GM21529 (cell line): ENCODE data around the gene HAUS8.
"Not testable (repeated sequence)": the region's sequence is repeated elsewhere in the genome, so short reads cannot be mapped to it uniquely, and the experiment has no call there.

ENCODE experiments used
- ATAC-seq: cut with Tn5 transposase; IDR thresholded peaks from one replicate; pipeline ENCODE4 v1.9.1; 2021; ENCODE audit not compliant: unreplicated experiment

The HAUS8 gene

DNA sequence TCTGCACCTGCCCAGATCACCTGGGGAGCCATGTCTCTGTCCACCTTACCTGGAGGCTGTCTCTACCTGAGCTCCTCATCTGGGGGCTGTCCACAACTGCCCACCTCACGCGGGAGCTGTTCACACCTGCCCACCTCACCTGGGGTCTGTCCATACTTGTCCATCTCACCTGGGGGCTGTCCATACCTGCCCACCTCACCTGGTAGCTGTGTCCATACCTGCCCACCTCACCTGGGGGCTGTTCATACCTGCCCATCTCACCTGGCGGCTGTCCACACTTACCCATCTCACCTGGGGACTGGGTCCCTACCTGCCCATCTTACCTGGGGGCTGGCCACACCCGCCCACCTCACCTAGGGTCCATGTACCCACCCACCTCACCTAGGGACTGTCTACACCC lies 38.6 kb downstream of the HAUS8 start:
- no peak for ATAC-seq

DNA sequence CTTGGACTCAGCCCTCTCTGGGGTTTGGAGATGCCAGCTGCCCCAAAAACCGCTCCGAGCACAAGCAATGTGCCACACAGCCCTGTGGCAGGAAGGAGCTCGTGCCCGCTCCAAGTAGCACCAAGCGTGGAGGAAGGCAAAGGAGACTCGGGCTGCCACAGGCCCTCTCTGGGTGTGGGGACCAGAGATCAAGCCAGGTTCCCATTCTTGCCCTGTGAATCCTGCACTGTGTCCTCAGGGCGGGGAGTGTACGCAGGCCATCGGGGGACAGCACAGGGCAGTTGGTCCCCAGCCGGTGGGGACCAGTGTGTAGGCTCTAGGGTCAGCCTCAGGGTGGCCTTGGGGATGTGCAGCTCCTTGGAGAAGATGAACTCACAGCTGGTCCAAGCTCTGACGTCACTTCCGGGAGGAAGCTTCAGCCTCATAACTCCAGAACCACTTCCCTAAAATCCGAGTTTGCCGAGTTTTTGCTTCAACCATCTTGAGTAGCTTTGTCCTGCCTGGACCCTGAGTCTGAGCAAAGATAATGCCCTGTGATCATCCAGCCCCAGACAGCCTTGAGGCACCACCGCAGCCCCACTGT lies 39.3 kb downstream of the HAUS8 start:
- ATAC-seq = no peak

GRCh38 chr19:17031741-17032140 lies 43.5 kb downstream of the HAUS8 start:
- no peak for ATAC-seq

DNA sequence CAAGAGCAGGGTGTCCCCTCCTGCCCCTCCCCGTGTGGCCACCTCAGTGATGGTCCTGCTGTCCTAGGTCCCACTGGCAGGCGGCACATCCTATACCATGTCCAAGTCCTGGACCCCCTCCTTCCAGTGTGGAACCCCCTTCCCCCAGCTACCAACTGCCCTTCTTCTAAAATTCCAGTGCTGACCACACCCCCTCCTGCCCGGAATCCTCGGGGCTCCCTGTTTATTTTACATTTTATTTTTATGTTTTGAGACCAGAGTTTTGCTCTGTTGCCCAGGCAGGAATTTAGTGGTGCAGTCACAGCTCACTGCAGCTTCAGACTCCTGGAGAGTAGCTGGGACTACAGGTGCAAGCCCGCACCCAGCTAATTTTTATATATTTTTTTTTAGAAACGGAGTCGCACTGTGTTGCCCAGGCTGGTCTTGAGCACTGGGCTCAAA lies 47.7 kb downstream of the HAUS8 start:
- ATAC-seq = no peak

DNA sequence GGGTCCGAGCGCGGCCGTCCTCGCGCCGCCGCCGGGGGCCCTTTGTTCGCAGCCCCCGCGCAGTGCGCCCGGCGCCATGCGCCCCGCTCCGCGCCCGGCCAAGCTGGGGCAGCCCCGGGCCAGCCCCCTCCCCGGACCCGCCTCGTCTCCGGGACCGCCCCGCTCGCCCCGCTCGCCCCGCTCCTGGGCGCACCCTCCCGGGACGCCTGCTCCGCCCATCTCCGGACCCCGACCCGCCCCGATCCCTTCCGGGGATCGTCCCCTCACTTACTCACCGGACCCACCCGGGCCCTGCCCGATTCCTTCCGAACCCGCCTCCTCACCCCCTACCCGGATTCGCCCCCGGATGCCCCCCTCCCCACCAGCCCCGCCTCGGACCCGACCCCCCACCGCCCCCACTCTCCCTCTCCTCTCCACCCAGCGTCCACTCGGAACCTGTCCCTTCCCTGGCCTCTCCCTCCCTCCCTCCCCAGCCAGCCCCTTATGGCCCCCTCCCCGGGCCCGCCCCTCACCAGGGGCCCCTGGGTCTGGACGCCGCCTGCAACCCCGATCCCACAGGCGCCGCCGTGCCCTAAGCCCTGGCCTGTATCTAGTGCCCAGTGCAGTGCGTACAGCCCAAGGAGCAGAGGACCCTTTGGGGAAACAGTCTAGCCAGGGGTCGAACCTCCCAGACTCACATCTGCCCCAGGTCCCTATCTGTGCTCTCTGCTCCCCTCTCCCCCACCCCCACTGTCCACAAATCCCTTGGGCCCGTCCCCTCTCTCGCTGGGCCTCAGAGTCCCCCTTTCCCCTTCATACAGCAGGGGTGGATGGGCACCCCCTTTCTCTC lies 48.3 kb downstream of the HAUS8 start, which contains the start of gene CPAMD8:
CPAMD8 (minus strand) TSS at position 105 of the 829 bp plus-strand sequence. CDS start 168 bp downstream, outside the sequence.
- ATAC-seq = no peak

GRCh38 chr19:17025991-17026658 lies 49.1 kb downstream of the HAUS8 start:
- ATAC-seq = no peak

GRCh38 chr19:17025361-17025760 lies 49.9 kb downstream of the HAUS8 start:
- no peak for ATAC-seq

GRCh38 chr19:17024941-17025340 lies 50.3 kb downstream of the HAUS8 start:
- ATAC-seq = not testable (repeated sequence)

DNA sequence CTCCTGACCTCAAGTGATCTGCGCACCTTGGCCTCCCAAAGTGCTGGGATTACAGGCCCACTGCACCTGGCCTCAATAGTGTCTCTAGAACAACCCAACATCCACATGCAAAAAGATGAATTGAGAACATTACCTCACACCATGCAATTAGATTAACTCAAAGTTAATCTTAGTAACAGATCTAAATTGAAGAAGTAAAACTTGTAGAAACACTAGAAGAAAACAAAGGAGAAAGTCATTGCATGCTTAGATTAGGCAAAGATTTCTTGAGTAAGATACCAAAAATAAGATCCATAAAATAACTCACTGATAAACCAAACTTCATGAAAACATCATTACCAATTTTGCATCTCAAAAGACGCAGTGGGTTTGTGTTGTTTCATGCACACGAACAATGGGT lies 51.4 kb downstream of the HAUS8 start:
- ATAC-seq = no peak

DNA sequence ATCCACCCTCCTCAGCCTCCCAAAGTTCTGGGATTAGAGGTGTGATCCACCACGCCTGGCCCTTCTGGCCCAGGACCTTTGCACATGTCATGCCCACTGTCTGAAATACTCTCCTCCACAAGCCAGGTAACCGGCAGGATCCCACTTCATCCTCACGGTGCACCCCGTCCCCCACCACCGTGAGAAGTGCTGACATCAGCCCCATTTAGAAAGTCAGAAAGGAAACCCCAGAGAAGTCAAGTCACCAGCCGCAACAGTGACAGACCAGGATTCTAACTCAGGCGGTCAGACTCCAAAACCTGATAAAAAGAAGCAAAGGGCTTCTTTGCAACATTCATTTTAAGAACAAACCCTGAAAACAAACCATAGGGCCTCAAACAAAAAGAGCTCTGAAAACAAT lies 52.5 kb downstream of the HAUS8 start:
- ATAC-seq = no peak

DNA sequence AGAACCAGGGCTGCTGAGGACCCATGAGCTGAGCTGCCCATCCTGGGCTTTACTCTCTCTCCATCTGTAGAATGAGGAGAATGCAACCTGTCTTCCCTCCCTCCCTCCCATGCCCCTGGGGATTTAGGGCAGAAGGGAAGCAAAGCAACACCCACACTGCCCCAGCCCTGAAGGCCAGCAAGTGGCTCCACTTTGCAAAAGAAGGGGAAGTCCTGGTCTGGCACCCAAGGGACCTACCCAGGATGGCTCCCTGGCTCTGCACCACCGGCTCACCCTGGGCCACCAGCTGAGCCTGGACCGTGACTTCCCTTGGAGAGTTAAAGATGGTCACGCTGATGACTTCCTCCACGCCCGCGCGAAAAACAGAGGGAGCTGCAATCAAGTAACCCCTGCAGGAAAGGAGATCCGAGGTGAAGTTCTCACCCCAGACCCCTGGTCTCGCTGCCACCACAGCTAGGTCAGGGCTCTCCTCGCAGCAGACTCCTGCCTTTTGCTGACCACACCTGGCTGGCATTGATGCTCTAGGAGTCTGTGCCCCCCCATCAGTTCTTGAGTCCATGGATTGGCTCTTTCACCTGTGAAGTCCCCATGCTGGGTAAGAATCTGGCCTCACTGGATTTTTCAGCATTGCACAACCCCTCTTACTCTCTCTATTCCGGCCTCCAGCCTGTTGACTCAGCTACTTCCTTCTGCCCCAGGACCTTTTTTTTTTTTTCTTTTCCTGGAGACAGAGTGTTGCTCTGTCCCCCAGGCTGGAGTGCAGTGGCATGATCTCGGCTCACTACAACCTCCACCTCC lies 53.3 kb downstream of the HAUS8 start:
- no peak for ATAC-seq

GRCh38 chr19:17021328-17021727 lies 53.9 kb downstream of the HAUS8 start:
- ATAC-seq = no peak

- ATAC-seq = no peak
These were observed 54.4 kb downstream of the HAUS8 start for GRCh38 chr19:17020823-17021222.

- ATAC-seq = no peak
These were observed 54.9 kb downstream of the HAUS8 start for GRCh38 chr19:17020385-17020784.

DNA sequence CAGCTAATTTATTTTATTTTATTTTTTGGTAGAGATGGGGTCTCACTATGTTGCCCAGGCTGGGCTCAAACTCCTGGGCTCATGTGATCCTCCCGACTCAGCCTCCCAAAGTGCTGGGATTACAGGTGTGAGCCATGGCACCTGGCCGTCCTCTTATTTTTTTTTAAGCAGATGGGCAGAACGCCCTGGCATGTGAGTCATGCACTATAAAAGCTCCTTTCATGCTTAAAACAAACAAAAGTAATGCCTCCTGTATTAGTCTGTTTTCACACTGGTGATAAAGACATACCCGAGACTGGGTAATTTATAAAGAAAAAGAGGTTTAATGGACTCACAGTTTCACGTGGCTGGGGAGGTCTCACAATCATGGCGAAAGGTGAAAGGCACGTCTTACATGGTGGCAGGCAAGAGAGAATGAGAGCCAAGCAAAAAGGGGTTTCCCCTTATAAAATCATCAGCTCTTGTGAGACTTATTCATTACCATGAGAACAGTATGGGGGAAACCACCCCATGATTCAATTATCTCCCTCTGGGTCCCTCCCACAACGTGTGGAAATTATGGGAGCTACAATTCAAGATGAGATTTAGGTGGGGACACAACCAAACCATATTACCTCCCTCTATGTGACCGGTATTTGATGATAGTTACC lies 60.9 kb downstream of the HAUS8 start:
- ATAC-seq = not testable (repeated sequence)

DNA sequence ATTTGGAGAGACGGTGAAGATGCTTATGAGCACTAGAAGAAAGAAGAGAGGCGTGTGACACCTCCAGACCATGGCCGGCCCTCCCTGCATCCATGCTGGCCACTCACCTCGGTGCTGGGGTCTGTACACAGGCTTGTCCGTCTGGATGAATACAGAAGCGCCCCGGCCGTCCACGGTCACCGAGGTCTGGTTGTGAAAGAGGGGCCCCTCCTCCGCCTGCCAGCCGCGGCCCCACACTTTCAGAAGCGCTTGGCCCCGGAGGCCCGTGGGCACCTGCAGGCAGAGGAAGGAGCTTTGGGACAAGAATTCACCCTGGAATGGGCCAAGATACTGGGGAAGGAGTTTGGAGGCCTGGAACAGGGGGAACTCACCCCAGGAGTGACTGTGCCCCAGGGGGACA lies 63.8 kb downstream of the HAUS8 start:
- ATAC-seq = no peak

DNA sequence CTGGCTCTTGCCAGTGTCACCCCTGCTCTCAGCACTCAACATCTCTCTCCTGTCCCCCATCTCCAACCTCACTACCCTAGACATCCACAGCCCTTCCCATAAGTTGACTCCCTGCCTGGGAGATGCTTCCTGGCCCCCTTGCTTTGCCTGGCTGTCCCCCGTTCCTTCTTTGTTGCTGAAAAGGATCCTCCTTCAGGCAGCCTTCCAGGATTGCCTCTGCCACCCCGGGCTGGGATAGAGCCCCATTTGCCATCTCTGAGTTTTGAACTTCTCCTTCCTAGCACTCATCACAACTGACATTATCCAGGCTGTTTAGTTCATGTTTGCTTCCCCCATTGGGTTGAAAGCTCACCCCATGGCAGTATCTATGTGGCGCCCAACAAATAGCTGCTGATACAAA lies 68.7 kb downstream of the HAUS8 start:
- no peak for ATAC-seq

GRCh38 chr19:17005000-17005399 lies 70.3 kb downstream of the HAUS8 start:
- ATAC-seq = no peak

DNA sequence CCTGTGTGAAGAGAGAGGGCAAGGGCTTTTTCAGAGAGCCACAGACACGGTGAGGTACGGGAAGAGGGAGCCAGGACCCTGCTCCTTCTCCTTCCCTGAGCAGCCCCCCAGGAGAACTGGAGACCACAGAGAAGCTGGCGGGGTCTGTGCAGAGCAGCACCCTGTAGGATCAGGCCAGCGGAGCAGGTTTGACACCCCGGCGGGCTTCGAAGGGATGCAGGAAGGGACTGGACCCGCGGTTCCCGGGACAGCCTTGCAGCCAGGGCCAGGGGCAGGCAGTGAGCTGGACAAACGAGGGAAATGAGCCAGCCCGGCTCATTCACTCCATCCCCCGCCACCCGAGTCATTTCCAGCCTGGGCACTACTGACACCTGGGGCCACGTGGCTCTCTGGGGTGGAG lies 70.9 kb downstream of the HAUS8 start:
- ATAC-seq = no peak

GRCh38 chr19:17002455-17002854 lies 72.8 kb downstream of the HAUS8 start:
- no peak for ATAC-seq
